HG03571 (cell line): Measurements from ENCODE around the gene TREM2.
"Not testable (repeated sequence)": the region's sequence is repeated elsewhere in the genome, so short reads cannot be mapped to it uniquely, and the experiment has no call there.

Source experiments
- ATAC-seq: cut with Tn5 transposase; IDR thresholded peaks from one replicate; pipeline ENCODE4 v1.9.1; 2021; ENCODE audit not compliant: unreplicated experiment

Gene TREM2

DNA sequence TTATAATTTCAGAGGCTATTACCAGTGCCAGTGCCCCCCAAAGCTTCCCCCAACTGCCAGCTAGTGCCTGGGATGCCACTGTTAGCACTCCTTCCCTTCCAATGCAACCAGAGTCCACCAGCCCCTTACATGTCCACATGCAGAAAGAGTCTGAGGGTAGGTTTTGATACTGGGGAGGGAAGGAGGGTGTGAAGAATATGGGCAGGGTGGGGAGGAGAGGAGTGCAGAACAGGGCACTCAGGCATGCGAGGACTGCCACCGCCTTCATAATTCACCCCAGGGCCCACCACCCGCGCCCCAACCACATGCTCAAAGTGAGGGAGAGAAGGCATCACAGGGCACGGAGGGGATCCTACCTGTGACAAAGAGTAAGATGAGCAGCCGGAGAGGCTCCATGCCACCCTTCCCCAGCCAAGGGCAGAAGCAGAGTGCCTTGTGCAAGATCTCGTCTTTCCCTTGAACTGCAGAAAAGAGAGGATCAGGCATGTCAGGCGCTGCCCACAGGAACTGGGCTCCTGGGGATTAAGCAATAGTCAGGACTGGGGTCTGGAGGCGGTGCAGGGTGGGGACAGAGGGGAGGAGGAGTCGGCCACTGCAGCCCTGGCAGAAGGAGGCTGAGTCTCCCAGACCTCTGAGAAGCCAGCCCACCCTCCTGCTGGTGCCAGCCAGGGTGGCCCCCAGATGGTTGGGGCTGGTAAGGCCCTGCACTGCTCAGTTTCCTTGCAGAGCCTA, at the start of gene TREM2:
Gene TREM2, minus strand, starts transcription at position 430 of the 732 bp plus-strand sequence. Its CDS starts 34 bp downstream, at position 396.
- ATAC-seq, result no peak

DNA sequence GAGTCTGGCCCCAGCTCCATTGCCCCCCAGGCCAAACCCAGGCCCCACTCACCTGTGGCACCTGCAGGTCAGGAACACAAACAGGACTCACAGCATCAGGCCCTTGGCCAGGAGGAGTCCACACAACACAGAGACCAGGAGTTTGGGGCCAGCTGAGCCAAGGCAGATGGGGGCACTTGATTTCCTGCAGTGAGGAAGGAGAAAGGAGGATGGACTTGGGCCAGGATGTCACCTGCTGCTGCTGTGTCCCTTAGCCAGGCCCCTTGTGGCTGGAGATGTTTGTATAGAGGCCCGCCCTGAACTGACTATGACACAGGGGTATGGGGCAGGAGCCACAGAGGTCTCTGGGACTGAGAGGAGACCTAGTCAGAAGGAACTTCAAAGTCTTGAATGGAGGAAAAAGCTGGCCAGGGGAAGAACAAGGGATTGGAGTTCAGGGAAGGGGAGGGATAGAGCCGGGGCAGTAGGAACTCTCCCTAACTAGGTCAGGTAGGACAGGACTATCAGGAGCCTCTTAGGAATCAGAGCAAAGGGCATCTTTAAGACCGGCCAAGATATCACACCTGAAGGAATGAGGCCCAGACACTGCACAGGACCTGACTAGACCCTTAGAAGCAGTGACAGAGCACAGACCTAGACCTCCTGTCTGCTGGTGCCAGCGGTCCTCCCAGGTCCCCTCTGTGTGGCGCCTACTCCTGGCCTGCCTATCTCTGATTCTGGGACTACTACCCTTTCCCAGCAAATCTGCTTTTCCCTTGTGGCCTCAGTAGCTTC, 46.8 kb upstream of the TREM2 start:
- ATAC-seq, result no peak

DNA sequence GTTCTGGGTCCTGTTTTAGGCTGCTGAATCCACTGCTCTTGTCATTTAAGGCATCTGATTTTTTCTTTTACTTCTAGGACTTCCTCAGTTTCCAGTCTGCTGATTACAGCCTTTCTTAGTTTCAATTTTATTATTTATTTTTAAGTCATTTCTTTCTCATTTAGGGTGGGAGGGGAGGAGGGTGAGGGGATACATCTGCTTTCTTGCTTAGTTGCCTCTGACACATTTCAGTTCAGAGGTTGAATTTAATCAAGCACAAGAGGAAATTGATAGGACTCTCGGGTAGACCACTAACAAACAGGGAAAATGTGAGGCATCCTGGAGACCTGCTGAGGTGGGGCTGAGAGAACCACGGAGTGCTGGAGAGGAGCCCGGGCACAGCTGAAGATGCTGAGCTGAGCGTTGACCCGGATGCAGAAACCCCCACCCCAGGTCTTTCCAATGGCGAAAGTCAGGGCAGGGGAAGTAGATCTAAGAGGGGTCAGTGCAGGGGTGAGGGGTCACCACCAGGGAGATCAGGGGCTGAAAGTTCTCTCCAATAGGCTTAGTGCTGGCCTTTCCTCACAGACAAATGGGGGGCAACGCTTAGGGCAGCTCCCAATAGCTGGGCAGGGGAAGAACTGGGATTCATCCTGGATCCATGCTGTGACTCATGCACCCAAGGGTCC, 45.7 kb upstream of the TREM2 start:
- no peak for ATAC-seq

DNA sequence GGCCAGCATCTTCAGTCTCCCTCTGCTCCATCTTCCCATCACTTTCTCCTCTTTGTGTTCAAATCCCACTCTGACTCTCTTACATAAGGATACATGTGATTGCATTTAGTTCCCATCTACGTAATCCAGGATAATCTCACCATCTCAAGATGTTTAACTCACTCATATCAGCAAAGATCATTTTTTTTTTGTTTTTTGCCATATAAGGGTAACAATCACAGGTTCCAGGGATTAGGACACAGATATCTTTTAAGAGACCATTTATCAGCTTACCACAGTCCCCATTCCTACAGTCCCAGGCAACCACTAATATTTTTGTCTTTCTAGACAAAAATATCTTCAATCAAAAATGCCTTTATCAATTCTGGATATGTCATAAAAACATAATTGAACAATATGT, 41.2 kb upstream of the TREM2 start:
- ATAC-seq, result no peak

DNA sequence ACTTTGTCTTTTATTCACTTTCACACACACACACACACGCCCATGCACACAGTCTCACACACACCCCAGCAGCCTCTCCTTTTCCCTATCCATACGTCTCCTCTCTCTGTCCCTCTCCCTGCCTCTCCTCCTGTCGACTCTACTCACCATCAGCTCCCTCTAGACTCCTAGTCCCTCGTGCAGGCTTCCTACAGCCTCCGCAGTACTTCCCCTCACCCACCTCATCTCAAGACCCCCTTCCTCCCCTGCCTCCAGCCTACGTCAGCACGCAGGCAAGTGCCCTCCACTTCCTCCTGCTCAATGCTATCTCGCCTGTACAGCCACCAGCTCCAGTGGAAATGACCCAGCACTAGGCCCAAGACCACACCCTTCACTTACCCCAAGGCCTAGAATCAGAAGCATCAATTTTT, 38.9 kb upstream of the TREM2 start:
- no peak for ATAC-seq

DNA sequence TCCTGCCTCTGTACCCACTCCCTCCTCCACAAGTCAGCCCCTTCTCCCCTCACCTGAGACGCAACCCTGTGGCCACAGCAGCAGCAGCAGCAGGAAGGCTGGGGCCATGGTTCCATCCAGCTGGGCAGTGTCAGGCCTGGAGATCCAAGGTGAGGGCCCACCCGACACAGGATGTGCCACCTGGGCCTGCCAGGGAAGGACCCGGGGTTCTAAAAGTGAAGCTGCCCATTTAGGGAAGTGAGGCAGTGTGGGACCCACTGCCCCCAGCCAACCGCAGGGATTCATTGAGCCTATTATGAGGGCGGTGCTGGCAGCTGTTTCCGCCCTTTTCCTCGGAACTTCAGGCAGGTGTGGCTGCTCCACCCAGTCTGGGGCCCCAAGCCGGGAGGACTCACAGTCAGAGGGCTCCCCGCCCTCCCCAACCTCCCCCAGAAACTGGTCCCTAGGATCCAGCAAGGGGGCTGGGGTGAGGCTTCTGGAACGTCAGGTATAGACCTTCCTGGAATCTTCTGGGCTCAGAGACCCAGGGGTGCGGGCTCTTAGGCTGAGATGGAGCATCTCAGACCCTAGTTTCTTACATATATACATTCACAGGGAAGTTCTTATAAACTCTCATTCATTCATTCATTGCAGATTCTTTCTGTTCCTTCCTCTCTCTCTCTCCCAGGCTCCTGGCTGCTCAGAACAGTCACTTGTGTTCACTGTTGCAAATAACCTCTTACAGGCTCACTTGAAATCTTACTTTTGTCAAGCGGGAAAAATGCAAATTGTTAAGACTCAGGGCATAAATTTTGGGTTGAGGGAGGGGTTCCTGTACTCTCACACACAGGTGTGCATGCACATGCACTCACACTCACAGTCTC, 38.2 kb upstream of the TREM2 start, which contains the start of gene TREML2:
Gene TREML2, minus strand, starts transcription at position 249 of the 863 bp plus-strand sequence. Its CDS starts 141 bp downstream, at position 108.
- ATAC-seq, result no peak

DNA sequence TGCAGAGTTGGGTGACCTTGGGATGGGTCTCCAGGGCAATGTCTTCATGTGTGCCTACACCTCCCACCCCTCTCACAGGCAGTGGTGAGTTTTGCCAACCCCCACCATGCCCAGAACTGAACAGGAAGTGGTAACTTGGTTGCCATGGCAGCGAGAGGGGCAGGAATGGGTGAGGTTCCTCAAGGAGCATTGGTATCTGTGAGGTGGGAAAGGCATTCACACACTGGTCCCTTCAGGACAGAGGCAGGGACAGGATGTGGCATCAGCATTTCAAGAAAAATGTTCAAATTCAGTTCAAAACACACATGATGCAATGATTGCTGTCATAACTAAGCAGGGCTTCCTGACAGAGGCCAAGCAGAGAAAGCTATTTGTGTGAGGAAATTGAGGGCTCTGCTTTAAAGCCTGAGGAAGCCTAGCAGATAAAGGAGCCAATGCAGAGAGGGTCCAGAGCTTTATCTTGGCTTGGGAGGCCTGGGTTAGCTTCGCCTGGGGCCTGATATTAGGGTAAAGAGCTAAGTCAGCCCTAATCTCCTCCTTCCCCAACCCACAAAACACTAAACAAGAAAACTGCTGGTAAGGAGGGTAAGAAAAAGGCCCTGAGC, 37.5 kb upstream of the TREM2 start:
- no peak for ATAC-seq

DNA sequence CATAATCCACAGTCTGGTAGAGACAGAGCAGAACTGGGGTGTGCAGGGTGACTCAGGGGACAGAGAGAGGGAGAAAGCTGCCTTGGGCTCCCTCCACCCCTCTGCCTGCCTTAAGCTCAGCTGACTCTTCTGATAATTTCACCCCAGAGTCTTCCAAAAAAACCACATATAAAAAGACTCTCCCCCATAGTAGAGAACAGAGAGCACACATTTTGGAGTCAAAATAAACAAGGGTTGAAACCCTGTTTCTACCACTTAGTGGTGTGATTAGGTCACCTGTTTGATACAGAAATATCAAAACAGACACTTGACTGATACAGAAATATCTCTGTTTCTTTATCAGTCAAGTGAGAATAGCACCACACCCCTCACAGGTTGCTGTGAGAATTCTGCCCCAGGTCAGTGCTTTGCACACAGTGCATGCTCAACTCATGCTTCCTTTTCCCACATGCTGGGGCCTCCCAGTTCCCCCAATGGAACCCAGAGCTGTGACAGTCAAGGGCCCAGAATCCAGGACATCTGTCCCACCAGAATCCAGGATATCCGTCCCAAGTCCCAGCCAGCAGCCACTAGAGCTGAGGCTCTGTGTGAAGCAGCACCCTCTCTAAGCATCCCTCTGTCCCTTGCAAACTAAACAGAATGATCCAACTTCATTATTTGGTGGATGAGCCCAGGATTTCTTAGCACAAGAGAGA, 36.8 kb upstream of the TREM2 start:
- no peak for ATAC-seq

DNA sequence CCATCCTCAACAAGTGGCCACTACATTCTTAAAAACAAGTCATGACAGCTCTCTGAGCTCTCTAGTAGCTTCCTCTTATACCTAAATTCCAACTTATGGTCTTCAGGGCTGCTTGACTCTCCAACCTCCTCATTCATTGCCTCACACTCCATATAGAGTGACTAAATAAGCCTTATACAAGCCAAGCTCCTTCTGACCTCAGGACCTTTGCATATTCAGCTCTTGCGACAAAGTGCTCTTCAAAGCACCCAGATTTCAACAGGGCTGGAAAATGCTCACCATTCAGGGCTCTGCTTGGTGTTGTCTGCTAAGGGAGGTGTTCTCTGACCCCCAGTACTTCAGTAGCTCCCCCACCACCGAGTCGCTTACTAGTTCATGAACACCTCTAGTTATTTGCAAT, 34.3 kb upstream of the TREM2 start:
- ATAC-seq, result no peak

DNA sequence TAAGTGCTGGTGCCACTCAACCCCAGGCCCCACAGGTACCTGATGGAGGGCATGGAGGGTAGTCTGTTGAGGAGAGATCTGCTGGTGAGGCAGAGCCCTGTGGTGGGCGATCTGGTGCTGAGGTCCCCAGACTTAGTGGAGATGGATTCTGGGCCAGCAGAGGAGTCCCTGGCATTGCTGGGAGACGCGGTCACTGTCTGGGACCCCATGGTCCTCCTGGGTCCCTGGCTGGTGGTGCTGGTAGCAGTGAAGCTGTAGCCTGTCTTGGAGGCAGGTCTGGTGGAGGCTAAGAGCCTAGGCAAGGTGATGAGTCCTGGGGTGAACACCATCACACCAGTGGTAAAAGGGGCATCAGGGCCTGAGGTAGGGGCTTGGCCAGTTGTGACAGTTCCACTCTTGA, 31.5 kb upstream of the TREM2 start:
- ATAC-seq, result no peak

DNA sequence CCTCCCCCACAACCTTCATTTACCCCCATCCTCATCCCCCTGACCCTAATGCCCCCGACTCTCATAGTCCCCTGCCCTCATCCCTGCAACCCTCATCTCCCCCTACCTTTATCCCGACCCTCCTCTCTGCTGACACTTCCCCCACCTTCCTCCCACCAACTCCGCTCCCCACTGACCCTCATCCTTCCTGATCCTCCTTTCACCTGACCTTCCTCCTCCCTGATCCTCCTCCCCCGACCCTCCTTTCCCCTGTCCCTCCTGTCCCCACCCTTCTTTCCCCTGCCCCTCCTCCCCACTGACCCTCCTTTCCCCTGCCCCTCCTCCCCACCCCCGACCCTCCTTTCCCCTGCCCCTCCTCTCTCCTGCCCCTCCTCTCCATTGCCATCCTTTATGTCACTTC, 31.0 kb upstream of the TREM2 start:
- no peak for ATAC-seq

DNA sequence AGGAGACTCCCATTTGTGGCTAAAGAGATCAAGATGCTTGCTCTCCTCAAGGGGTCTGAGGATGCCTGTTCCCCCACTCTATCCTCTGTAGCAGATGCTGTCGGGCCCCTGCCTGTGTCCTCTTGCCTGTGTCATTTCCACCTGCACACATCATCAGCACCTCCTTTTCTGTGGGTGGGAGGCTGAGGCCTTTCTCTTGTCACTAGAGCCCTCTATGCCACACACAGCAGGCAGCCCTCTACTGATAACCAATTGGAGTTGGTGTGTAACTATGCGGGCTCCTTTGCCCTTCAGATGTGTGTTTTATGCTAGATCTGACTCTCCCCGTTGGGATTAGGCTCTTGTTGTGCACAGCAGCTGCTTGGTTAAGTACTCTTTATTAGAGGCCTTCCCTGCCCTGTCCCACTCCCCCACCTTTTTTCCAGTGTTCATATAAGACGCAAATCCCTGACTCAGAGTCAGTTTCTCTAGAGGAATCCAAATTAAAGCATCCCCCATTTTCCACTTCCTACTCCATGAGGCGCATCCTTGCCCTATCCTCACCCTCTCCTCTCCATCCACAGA, 30.3 kb upstream of the TREM2 start:
- no peak for ATAC-seq

DNA sequence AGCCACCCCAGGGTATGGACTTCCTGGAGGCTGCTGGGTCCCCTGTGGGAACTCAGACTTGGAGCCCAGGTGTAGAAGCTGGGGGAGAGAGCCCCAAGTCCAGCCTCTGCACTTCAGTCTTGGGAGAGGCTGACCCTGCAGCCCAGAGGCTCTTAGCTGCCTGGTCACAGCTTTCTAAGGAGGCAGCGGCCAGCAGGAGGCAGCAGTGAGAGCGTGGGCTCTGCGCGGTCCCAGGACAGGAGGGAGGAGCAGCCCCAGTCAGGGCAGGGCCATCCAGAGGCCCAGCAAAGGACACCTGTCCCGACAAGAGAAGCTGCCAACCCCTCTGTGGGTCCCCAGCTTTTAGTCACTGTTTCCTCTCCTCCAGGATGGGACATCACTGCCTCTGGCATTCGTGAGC, 28.7 kb upstream of the TREM2 start:
- no peak for ATAC-seq

DNA sequence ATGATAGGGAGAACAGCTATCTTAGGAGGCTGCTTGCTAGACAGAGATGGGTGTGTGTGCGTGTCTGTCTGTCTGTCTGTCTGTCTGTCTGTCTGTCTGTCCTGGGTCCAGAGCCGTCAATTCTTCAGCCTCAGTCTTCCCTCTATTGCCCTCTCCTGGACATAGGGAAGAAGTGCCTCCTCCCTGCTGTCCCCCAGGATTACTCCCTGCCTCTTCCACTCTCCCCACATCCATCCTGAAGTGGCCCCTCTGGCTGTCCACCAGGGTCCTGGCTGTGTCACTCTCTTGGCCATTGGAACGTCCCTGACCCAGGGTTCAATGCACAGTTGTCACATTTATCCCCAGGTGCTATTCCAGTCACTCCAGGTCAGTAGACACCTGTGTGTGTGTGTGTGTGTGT, 27.9 kb upstream of the TREM2 start:
- no peak for ATAC-seq

DNA sequence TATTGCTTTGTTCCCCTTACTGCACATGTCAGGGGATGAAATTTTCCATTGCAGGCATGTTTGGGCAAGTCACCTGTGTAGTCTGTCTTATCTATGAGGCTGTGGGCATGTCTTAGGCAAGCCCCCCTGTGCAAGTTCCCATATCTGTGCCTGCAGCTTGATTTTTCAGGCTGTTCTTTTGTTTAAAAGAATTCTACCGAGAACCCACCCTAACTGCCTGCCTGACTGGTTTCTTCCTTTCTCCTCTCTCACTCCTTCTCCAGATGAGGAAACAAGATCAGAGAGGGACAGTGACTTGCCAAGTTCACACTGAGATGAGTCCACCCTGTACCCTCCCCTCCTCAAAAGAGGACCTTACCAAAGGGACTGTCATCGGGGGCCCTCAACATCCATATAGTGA, 27.1 kb upstream of the TREM2 start:
- no peak for ATAC-seq

DNA sequence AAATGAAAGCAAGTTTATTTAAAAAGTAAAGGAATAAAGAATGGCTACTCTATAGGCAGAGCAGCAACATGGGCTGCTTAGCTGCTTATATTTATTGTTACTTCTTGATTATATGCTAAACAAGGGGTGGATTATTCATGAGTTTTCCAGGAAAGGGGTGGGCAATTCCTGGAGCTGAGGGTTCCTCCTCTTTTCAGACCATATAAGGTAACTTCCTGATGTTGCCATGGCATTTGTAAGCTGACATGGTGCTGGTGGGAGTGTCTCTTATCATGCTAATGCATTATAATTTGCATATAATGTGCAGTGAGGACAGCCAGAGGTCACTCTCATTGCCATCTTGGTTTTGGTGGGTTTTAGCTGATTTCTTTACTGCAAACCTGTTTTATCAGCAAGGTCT, 26.1 kb upstream of the TREM2 start:
- ATAC-seq, result not testable (repeated sequence)

DNA sequence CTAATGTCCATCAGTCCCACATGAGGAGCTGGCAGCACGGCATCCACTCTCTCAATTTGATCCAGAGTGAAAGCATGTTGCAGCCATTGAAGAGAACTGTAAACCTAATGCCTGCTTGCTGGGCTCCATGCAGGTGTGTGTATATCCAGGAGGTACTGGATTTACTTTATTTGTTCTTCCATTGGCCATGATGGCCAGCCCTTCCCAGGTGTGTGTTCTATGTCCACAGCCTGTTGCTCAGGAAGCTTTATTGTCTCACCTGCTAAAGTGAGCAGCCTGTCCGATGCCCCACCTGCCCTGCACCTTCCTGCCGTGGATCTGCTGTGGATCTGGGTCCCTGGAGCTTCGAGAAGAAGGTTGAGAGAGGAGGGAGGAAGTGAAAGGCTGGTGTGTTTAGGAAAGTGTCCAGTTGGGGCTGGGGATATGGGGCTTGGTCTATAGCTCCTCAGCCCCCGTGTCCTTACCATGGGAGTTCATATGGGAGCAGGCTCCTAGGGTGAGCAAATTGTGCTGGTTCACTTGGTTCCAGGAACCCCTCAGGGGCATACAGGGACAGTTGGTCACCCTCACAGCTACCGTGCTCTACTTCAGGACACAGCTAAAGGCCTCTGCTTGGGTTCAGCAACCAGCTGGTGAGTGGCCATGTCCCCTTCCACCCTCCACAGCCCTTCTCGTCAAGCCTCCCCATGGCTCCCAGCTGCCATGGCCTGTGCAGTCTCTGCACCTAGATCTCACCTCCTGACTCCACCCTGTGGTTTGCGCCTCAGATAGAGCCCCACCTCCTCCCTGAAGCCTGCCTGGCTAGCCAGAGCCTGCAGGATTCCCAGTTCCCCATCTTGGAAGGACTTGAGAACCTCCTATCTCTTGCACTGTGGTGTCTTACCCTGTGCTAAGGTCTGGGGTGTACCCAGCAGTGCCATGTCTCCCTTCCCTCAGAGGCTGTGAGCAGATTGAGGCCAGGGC, 25.3 kb upstream of the TREM2 start:
- no peak for ATAC-seq

DNA sequence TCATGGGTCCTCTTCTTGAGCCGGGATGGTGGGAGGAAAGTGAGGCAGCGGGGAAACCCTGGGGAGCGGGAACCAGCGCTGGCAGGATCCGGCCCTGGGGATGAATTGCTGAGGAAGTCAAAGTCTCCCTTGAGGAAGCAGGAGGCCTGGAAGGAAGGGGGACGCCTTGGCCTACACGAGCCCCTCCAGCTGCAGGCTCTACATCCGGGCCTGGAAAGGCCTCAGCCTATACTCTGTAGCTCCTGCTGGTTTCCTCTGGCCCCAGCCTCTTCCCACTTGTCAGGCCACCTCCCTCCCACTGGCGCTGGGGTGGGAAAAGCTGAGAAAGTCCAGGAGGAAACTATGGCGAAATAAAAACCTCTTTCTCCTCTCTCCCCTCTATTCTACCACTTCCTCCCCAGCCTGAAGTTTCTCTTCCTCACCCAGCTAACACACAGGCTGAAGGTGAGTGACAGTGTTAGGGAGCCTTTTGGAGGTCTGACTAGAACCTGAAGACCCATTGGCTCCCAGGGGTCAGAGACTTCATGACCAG, 23.2 kb upstream of the TREM2 start:
- ATAC-seq, result no peak
